Hepatic stellate cell (primary cell): Measurements from ENCODE around the gene PRPF4.

Experiments
- DNase-seq: peaks from one replicate; pipeline ENCODE4 v3.0.0; 2011; ENCODE audit warnings: low spot score

The PRPF4 gene

GRCh38 chr9:113311961-113312360 lies 36.5 kb downstream of the PRPF4 start:
- DNase-seq = no peak

GRCh38 chr9:113313261-113313660 lies 37.8 kb downstream of the PRPF4 start:
- no peak for DNase-seq

GRCh38 chr9:113315231-113315630 lies 39.8 kb downstream of the PRPF4 start:
- DNase-seq = no peak

- no peak for DNase-seq
Measured at GRCh38 chr9:113316030-113316429, 40.6 kb downstream of the PRPF4 start.

GRCh38 chr9:113317777-113318176 lies 42.3 kb downstream of the PRPF4 start:
- DNase-seq = no peak

GRCh38 chr9:113319054-113319453 lies 43.6 kb downstream of the PRPF4 start:
- DNase-seq = no peak

GRCh38 chr9:113320051-113320450 lies 44.6 kb downstream of the PRPF4 start:
- no peak for DNase-seq

- no peak for DNase-seq
Measured at GRCh38 chr9:113322671-113323070, 47.2 kb downstream of the PRPF4 start.

GRCh38 chr9:113326230-113326629 lies 50.8 kb downstream of the PRPF4 start:
- no peak for DNase-seq

- no peak for DNase-seq
Measured at GRCh38 chr9:113328045-113328782, 52.8 kb downstream of the PRPF4 start.

- no peak for DNase-seq
Measured at GRCh38 chr9:113331780-113332179, 56.3 kb downstream of the PRPF4 start.

- DNase-seq = no peak
Measured at GRCh38 chr9:113337714-113338113, 62.3 kb downstream of the PRPF4 start.

GRCh38 chr9:113340011-113340699 lies 64.7 kb downstream of the PRPF4 start, which contains the start of gene WDR31:
TSS of gene WDR31 (minus strand) at chr9:113340275. CDS start at chr9:113332022, 8,253 bp downstream.
- peak; percentile 94 for DNase-seq

GRCh38 chr9:113341712-113342410 lies 66.4 kb downstream of the PRPF4 start:
- DNase-seq = no peak
